Stimulated activated CD8-positive, alpha-beta memory T cell treated with anti-CD3 and anti-CD28 coated beads, Interleukin-12 subunit alpha, Interleukin-12 subunit beta, amount 100 ng/mL, for 24 hours (primary cell): Measurements from ENCODE around the gene CXorf58.
"Not testable (repeated sequence)": the region's sequence is repeated elsewhere in the genome, so short reads cannot be mapped to it uniquely, and the experiment has no call there.

Experiments used
- DNase-seq: peaks from one replicate; pipeline ENCODE4 v3.0.0-alpha.2; 2020; ENCODE audit errors: extremely low read depth

CXorf58 gene, protein sequence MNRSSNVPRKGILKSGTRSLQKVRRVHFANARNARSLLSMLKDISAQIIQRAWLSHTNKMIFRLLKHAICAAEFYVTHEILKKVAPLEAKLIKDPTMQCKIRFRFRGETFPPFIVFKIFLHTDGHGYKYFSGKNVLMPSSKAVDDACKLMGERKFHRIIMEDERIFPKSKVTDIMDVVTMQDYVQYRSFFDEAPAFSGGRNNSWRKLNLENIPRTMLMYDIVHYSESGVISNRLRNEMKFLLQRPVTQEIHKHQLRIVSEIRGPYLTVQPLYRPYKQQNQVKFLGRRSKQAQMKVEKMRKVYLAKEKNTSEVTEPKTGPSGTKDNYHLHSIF

DNA sequence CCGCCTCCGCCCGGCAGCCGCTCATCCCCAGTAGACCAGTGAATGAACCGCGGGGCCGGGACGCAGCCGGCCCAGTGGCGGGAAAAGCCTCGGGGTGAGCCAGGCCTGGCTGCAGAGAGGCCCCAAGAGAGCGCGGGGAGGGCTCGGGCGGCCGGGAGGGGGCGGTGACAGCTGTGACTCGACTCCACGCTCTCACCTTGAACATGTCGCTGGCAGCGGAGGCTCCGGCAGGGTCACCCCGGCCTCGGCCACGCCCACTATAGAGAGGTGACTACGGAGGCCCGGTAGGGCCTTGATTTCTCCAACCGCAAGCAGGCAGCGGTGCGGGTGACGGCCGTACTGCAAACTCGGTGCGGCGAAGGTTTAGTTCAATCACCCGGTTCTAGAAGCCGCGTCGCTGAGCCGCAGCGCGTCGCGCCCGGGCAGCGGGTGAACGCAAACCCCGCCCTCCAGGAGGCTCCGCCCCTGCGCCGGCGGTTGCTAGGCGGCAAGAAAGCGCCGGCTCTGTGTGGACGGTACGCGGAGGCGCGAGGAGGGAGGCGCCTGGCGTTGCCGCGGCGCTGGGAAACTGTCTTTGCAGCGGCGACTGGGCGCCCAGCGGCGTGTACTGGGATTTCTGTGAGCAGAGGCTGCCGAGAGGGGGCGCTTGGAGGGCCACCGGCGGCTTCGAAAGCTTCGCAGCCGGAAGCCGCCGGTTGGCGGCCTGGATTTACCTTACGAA is at the start of gene CXorf58, which contains the start of gene APOO:
Gene CXorf58, plus strand, starts transcription at position 509 of the 721 bp plus-strand sequence. CDS start 2,297 bp downstream, outside the sequence.
Gene APOO, minus strand, starts transcription at position 441 of the 721 bp plus-strand sequence. Its CDS starts 236 bp downstream, at position 205.
- peak; percentile 76 for DNase-seq

DNA sequence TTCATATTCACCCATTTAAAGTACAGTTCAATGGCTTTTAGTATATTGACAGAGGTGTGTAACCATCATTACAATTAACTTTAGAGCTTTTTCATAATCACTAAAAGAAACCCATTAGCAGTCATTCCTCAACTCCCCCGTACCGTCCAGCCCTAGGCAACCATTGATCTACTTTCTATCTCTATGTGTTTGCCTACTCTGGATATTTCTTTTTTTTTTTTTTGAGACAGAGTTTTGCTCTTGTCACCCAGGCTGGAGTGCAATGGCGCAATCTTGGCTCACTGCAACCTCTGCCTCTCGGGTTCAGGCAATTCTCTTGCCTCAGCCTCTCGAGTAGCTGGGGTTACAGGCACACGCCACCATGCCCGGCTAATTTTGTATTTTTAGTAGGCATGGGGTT is 48.6 kb upstream of the CXorf58 start:
- DNase-seq, result not testable (repeated sequence)

DNA sequence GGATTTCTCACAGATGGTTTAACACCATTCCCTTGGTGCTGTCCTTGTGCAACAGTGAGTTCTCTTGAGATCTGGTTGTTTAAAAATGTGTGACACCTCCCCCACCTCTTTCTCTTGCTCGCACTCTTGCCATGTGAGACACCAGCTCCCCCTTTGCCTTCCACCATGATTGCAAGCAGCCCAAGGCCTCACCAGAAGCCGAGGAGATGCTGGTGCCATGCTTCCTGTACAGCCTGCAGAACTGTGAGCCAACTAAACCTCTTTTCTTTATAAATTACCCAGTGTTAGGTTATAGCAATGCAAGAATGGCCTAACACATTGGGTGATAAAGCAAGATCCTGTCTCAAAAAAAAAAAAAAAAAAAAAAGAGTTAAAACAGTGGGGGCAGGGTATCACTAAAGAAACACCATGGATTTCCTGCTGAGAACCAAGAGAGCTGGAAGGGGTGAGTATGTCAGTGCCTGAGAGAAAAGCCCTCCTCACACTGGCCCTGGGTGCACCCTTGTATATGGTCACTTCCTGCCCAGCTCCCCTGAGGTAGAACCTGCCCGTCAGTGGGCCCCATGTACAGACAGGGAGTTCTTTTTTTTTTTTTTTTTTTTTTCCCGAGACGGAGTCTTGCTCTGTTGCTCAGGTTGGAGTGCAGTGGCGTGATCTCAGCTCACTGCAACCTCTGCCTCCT is 46.5 kb upstream of the CXorf58 start:
- no peak for DNase-seq

DNA sequence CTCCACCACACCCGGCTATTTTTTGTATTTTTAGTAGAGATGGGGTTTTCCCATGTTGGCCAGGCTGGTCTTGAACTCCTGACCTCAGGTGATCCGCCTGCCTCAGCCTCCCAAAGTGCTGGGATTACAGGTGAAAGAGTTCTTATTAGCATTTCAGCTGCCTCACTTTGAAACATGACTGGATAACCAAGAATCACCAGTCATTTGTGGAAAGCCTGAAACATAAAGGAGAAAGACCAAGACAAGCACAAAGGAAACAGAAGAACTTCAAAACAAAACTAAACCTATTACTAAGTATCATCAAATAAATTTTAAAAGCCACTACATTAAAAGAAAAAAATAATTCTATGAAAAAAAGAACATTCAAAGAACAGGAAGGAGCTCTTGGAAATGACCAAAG is 45.9 kb upstream of the CXorf58 start:
- DNase-seq, result not testable (repeated sequence)

DNA sequence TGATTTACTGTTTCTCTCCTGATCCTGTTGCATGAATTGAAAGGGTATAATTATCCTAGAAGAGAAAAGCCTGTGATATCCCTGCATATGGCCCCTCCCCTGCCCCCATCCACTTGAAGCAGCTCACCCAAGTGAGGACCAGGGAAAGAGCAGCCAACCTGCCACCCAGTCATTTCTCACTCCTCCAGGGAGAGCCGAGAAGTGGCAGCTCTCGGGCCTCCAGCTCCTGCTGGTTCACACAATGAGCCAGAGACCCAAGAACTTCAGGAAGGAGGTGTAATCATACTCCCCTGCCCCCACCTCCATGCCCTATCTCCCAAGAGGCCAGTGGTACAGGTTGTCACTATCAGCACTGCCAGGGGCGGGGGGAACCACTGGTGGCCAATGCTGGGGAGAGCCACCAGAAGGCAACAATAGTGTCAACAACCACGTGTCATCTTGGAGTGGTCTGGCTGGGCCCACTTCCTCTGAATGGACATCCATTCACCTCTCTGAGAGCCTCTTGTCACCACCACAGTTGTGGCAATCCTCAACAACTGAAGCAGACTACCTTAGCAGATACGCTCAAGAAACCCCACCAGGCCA is 43.0 kb upstream of the CXorf58 start:
- DNase-seq, result no peak

DNA sequence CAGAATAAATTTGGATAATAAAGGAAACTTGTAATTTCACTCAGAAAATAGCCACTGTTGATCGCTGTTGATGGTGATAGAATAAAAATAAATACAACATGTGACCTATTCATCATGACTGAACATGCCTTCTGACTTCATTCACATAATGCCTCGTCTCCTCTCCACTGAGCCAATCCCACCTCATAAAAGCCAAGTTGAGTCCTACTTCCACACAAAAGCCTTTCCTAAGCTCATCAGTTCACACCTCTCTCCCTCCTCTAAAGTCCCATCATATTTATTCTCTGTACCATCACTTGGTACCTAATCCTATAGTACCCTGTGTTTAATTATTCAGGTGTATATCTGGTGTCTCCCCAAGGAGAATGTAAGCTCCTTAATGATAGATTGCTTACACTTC is 37.8 kb upstream of the CXorf58 start:
- no peak for DNase-seq

DNA sequence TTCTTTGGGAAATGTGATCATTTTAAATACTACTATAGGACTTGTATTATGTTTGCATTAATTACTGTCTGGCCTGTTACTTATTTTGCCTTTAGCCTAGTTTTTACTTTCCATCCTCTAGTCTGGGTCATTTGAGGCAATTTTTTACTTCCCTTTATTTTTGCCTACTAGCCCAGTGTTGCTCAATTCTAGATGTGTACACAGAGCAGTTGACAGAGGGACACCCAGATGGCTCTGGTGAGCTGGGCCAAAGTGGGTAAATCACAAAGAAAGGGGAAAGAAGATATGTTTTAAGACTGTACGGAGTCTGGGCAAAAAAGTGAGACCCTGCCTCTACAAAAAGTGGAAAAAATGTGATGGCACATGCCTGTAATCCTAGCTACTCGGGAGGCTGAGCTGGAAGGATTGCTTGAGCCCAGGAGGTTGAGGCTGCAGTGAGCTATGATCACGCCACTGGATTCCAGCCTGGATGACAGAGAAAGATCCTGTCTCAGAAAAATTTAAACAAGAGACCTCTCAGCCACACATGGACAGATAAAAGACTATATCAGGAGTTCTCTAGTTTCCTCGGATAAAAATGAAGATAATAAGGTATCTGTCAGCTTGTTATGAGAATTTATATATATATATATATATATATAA is 35.8 kb upstream of the CXorf58 start:
- DNase-seq, result no peak

DNA sequence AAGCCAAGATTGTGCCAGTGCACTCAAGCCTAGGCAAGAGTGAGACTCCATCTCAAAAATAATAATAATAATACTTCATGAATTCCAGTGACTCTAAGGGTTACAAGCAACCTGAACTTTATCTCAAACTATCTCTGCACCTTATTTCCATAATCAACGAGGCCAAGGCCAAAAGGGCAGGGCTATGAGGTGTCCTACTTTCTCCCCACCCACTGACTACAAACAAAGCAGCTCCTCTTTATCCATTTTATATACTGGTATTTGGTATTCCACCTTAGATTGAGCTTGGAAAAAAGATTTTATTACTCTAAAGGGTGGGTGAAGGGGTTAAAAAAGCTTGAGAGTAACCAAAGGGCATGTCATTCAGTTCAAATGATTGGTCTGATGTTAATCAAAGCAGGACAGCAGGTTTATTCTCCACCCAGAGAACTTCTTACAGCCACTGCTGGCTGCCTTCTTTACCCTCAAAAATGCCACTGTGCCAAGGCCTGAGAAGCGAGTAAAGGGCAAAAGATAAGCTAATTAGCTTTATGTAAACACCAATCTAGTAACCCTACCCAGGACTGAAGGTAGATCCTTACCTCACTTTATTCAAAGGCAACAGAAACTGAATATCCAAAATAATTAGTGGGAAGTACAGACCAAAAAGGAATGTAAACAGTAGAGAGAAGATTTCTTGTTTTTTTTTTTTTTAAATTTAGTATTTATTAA is 28.3 kb upstream of the CXorf58 start:
- no peak for DNase-seq

DNA sequence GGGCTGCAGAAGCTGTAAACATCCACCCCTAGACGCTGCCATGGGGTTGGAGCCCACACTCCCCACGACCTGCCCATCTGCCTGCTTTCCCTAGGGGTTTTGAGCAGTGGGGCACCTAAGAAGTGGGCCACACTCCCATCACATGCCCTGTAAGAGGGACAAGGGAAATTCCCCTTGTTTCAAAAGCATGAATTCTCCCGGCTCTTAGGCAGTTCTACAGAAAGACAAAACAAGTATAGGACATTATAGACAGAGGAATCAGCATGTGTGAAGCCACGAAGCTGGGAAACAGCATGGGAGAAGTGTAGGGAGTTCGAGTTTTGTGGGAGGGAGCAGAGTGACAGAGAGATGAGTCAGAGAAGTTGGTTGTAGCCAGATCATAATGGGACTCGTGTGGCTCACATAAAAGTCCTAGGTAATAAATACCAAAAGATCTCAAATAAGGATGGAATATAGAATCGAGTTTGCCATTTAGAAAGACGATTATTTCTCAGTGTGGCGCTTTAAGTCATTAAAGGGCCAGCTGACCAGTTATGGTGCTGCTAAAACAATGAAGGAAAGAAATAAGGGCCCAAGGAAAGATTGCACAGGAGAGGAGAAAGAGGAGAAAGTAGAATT is 24.0 kb upstream of the CXorf58 start:
- DNase-seq, result no peak

DNA sequence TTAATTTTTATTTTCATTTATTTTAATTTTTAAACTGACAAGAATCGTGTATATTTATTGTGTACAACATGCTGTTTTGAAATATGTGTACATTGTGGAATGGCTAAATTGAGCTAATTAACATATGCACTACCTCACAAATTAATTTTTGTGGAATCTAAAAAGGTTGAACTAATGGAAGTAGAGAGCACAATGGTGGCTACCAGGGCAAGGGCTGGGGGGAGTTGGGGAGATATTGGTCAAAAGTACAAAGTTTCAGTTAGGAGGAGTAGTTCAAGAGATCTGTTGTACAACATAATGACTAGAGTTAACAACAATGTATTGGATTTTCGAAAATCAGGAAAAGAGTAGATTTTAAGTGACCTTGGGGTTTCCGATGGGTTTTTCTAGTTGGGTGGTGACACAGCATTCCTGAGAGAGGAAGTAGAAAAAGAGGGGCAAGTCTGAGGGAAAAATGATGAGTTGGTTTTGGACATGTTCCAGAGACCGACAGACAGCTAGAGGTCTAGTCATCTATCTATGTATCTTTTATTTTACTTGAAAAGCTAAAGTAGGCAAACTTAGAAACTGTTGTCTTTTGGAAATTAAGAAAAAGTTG is 23.3 kb upstream of the CXorf58 start:
- no peak for DNase-seq

DNA sequence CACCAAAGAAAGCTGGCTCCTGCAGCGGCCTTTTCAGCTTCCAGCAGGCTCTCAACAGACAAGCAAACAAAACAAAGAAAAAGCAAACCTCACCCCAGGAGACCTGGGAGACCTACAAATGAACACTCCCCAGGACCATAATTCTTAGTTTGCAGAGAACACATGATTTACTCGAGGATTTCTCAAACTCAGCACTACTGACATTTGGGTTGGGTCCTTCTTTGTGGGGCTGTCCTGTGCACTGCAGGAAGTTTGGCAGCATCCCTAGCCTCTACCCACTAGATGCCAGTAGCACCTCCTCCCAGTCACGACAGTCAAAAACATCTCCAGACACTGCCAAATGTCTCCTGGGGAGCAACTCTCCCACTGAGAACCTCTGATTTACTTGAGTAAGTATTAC is 22.0 kb upstream of the CXorf58 start:
- DNase-seq, result no peak

DNA sequence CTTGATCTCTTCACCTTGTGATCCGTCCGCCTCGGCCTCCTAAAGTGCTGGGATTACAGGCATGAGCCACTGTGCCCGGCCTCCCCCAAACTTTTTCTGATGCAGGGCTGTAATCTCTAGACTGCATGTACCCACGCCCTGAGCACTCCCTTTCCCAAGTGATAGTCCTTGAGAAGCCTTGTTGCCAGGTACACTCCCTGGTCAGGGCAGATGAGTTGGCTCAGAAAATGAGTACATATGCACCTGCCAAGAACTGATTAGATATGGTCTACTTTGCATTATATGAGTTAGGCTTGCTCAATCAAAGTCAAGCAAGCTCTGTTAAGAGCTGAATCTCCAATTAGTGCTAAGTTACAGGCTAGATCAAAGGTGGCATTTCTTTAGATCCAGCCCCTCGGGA is 20.4 kb upstream of the CXorf58 start:
- DNase-seq, result no peak

DNA sequence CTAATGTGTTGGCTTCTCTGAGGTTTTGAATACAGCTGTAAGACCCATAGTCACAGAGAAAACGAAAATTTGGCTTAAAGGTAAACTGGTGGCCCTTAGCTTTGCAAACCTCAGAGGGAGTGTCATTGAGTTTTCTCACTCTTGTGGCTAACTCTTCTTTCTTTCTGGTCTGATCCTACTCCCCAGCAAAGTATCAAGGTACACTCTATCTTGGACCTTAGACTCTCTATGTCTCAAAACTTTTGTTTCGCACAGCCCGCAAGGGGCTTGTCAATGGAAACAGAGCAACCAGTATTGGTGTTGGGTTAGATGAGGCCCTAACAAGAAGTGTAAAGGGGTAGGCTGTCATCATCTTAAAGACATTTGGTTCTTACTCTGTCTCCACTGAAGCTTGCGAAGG is 19.9 kb upstream of the CXorf58 start:
- DNase-seq, result no peak

DNA sequence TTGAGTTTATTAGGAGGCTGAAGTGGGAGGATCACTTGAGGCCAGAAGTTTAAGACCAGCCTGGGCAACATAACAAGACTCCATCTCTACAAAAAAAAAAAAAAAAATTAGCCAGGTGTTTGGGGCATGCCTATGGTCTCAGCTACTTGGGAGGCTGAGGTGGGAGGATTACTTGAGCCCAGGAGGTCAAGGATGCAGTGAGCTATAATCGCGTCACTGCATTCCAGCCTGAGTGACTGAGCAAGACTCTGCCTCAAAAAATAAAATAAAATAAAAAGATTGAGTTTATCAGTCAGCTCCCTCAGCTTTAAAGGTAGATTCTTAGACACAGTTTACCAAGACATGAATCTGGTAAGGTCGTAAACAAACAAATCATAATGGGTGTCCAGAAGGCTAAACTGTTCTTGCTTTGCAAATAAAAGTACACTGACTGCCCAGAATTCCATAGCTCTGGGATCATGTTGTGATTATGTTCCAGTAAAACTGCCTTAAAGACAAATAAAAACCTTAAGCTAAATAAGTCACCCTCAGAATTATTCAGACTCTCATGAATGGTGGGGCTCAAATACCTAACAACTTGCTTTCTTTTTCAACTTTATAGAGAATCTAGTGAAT is 18.8 kb upstream of the CXorf58 start:
- DNase-seq, result no peak

DNA sequence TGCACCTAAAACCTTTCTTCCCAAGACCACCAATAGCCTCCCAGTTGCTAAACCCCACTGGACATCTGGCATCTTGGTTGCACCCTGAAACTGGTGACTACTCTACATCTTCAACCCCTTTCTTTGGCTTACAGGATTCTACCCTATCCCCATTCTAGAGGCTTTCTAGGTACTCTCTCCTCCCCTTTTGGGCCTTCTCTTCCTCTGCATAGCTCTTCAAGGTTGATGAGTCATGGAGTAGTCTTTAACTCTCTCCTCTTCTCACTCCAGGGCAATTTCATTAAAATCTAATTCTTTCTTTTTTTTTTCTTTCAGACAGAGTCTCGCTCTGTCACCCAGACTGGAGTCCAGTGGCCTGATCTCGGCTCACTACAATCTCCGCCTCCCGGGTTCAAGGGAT is 16.9 kb upstream of the CXorf58 start:
- no peak for DNase-seq

DNA sequence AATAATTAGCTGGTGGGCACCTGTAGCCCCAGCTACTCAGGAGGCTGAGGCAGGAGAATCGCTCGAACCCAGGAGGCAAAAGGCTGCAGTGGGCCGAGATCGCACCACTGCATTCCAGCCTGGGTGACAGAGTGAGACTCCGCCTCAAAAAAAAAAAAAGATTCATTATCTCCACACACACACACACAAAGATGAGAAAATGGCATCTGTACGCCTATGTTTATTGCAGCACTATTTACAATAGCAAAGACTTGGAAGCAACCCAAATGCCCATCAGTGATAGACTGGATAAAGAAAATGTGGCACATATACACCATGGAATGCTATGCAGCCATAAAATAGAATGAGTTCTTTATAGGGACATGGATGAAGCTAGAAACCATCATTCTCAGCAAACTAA is 12.8 kb upstream of the CXorf58 start:
- not testable (repeated sequence) for DNase-seq

DNA sequence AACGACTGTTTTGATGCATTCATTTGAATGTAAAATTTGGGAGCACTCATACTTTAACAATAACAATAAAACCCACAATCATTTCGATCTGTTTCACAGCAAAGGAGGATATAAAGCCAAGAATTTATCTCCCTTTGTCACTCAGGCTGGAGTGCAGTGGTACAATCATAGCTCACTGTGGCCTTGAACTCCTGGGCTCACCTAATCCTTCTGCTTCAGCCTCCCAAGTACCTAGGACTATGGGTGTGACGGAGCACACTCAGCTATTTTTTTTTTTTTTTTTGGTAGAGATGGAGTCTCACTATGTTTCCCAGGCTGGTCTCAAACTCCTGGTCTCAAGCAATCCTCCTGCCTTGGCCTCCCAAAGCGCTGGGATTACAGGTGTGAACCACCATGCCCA is 11.3 kb upstream of the CXorf58 start:
- DNase-seq, result not testable (repeated sequence)

DNA sequence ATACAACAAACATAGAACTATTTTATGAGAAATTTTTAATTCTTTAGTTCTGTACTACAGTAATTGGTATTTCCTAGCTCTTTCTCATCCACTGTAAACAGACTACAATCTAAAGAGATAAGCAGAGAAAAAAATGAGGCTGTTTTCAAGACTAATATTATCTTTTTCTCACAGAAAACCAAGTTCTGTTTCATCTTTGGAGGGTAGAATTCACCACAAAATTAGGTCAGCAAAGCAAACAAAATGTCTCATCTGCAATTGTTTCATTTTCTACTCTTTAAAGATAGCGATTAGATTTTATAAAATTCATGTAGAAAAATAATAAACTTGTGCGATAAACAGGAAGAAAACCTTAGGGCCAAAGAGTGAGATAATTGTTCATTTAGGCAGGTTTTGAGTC is 10.8 kb upstream of the CXorf58 start:
- DNase-seq, result no peak

DNA sequence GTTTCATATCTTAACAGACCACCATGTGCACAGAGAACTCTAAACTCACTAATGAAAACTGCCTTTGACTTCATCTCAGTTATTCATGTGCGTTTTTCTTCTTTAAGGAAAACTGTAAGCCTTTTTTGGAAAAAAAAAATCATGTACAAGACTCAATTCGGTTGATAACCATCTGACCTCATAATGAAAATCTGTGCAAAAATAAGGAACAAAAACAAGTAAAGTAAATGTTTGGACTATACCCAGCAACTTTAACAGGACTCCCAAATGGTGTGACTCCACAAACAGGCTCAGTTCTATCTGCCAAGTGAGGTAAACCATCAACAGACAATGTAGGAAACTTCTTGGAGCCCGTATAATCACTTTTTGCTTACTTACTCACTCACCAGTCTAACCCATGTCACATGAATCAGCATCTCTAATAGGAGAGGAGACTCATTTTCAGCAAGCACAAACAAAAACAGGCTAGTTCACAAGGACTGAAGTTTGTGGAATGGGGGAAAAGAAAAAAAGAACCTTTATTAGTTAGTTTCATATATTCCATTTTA is 9.3 kb upstream of the CXorf58 start:
- DNase-seq, result no peak
